Astrocyte of the spinal cord (primary cell): ENCODE measurements around the gene TMEM244.

Source experiments
- DNase-seq: peaks from one replicate; pipeline ENCODE4 v3.0.0; 2011; ENCODE audit warnings: low read depth, low spot score
- H3K4me3 ChIP-seq: 2 replicates; pipeline ENCODE4 v1.5.1; 2011; ENCODE audit warnings: low read depth, mild to moderate bottlenecking, low read length, moderate library complexity
- CTCF ChIP-seq: IDR thresholded peaks from 2 replicates; pipeline ENCODE4 v1.5.1; 2012; ENCODE audit warnings: low read depth, mild to moderate bottlenecking, low read length, inconsistent platforms
- in situ Hi-C: cut with HindIII; loops from 2 replicates; pipeline ENCODE4 v1.10.0; 2017; ENCODE audit warnings: low sequenced_read_pairs

Gene TMEM244

GRCh38 chr6:129857838-129858237 lies 3.3 kb downstream of the TMEM244 start:
- in situ Hi-C loops = no loop called here
- no peak for TF ChIP-seq CTCF
- no peak for DNase-seq
- H3K4me3 ChIP-seq = no peak overlapping the region

GRCh38 chr6:129853996-129854711 lies 7.0 kb downstream of the TMEM244 start:
- in situ Hi-C loops = no loop called here
- DNase-seq = peak; percentile 76
- no peak overlapping the region for H3K4me3 ChIP-seq
- no peak for TF ChIP-seq CTCF

- TF ChIP-seq CTCF = no peak
- DNase-seq = no peak
- H3K4me3 ChIP-seq = no peak overlapping the region
- in situ Hi-C loops = no loop called here
Observed at GRCh38 chr6:129852257-129852858, 8.8 kb downstream of the TMEM244 start.

- in situ Hi-C loops = no loop called here
- peak; percentile 71 for DNase-seq
- TF ChIP-seq CTCF = no peak
- no peak overlapping the region for H3K4me3 ChIP-seq
Observed at GRCh38 chr6:129849456-129849855, 11.7 kb downstream of the TMEM244 start.

- TF ChIP-seq CTCF = no peak
- DNase-seq = no peak
- H3K4me3 ChIP-seq = no peak overlapping the region
- in situ Hi-C loops = no loop called here
Observed at GRCh38 chr6:129846761-129847160, 14.4 kb downstream of the TMEM244 start.

- H3K4me3 ChIP-seq = no peak overlapping the region
- TF ChIP-seq CTCF = no peak
- in situ Hi-C loops = no loop called here
- DNase-seq = no peak
Observed at GRCh38 chr6:129845696-129846095, 15.4 kb downstream of the TMEM244 start.
